HepG2 (cell line): ENCODE measurements around the gene CAVIN1. TPM values are rescaled to one million over a fixed set of nuclear protein-coding genes. Genes with fewer than 3 reads are reported as not detected.
A peak's percentile ranks its signal among the peaks of the same experiment; 100 is the strongest.

Experiments
- ATAC-seq: fragments of 200-7000 bp; cut with Tn5 transposase; 3 replicates; pipeline ENCODE4 v1.9.1; 2020; ENCODE audit warnings: mild to moderate bottlenecking, moderate library complexity
- BruUV-seq: library from RNA; stranded (reverse); fragments of 400-500 nt; replicated peaks from 2 replicates; lab custom pipeline; 2021; lab: Mats Ljungman, UMichigan
- CTCF ChIA-PET: fragments of 300-600 bp; formaldehyde crosslinking; extraction: SDS; loops from one replicate; lab custom pipeline; 2021; ENCODE audit warnings: low total read pairs, inconsistent platforms, low intra/inter-chr PET ratio; lab: Yijun Ruan, JAX
- POLR2A ChIA-PET: fragments of 350-600 bp; sonication (Branson Sonifier 250); formaldehyde crosslinking; loops from one replicate; lab custom pipeline; 2020; ENCODE audit warnings: antibody characterized with exemption, inconsistent platforms; lab: Yijun Ruan, JAX
- DNase-seq: peaks from one replicate; pipeline ENCODE4 v3.0.0-alpha.2; 2015; ENCODE audit warnings: low spot score
- FAIRE-seq: peaks from 3 replicates; lab custom pipeline; 2011; peaks lifted over from hg19 to GRCh38; lab: Jason Lieb, UNC
- H2AFZ ChIP-seq: one replicate; pipeline ENCODE4 v1.6.1; 2011; ENCODE audit warnings: low read length, inconsistent platforms
- H3K27ac ChIP-seq: fragments of 300-600 bp; 3 replicates; pipeline ENCODE4 v1.8.0; 2011; ENCODE audit warnings: mixed run types, mild to moderate bottlenecking, mixed read lengths, low read length, inconsistent platforms; ENCODE audit not compliant: insufficient read depth; ENCODE audit errors: extremely low read length
- H3K27me3 ChIP-seq, 2 experiments: fragments of 200-600 bp in 1 of 2; 2 replicates in 1 of 2; 3 replicates in 1 of 2; pipeline versions ENCODE4 v1.6.0 to v1.8.0; 2011; ENCODE audit warnings: low read length in 2 of 2, mild to moderate bottlenecking in 2 of 2, moderate library complexity in 2 of 2, inconsistent platforms in 1 of 2; ENCODE audit not compliant: insufficient read depth in 2 of 2, control insufficient read depth in 1 of 2
- H3K36me3 ChIP-seq, 2 experiments: fragments of 200-600 bp in 1 of 2; replicated peaks in 1 of 2; 2 replicates in 1 of 2; 3 replicates in 1 of 2; pipeline versions ENCODE4 v1.5.1 to v1.8.0; 2011; ENCODE audit warnings: low read length in 2 of 2, inconsistent platforms in 1 of 2; ENCODE audit not compliant: insufficient read depth in 2 of 2, control insufficient read depth in 1 of 2
- H3K4me1 ChIP-seq: 2 replicates; pipeline ENCODE4 v1.5.1; 2012; ENCODE audit warnings: low read length, inconsistent platforms; ENCODE audit not compliant: insufficient read depth
- H3K4me2 ChIP-seq: 2 replicates; pipeline ENCODE4 v1.6.0; 2011; ENCODE audit warnings: low read depth, low read length, inconsistent platforms
- H3K4me3 ChIP-seq, 3 experiments: fragments of 200-600 bp in 1 of 3; sonication (generic), shearing (Covaris generic) in 1 of 3; replicated peaks in 1 of 3; 2 replicates each; pipeline ENCODE4 v1.5.1; 2011 to 2016; ENCODE audit warnings: low read length in 3 of 3, inconsistent platforms in 2 of 3, low read depth in 2 of 3, mild to moderate bottlenecking in 2 of 3, control low read depth in 1 of 3, mixed read lengths in 1 of 3; ENCODE audit not compliant: insufficient read depth in 1 of 3
- H3K79me2 ChIP-seq: one replicate; pipeline ENCODE4 v1.6.1; 2011; ENCODE audit warnings: low read length, inconsistent platforms; ENCODE audit not compliant: insufficient read depth
- H3K9ac ChIP-seq: 2 replicates; pipeline ENCODE4 v1.6.0; 2011; ENCODE audit warnings: mild to moderate bottlenecking, low read depth, low read length, inconsistent platforms; ENCODE audit not compliant: insufficient read depth
- H3K9me3 ChIP-seq: 2 replicates; pipeline ENCODE4 v1.5.1; 2012; ENCODE audit warnings: mild to moderate bottlenecking, low read length
- H4K20me1 ChIP-seq: 2 replicates; pipeline ENCODE4 v1.6.0; 2011; ENCODE audit warnings: inconsistent platforms, mild to moderate bottlenecking, low read length, moderate library complexity; ENCODE audit not compliant: insufficient read depth
- ATF1 ChIP-seq: IDR thresholded peaks from 2 replicates; pipeline ENCODE4 v1.6.1; 2016; ENCODE audit warnings: mild to moderate bottlenecking, control low read depth
- ELF1 ChIP-seq: sonication (generic); formaldehyde crosslinking; IDR thresholded peaks from 2 replicates; pipeline ENCODE4 v1.4.0; 2020; ENCODE audit warnings: missing genetic modification reagents
- HDAC2 ChIP-seq: sonication (generic); formaldehyde crosslinking; IDR thresholded peaks from 2 replicates; pipeline ENCODE4 v1.4.0; 2020; ENCODE audit warnings: missing genetic modification reagents
- HNRNPK ChIP-seq: fragments of 200-400 bp; formaldehyde crosslinking; IDR thresholded peaks from 2 replicates; pipeline ENCODE4 v1.6.1; 2018; ENCODE audit warnings: low read length, low read depth, moderate library complexity, mild to moderate bottlenecking; ENCODE audit not compliant: poor library complexity, severe bottlenecking
- KLF16 ChIP-seq, 2 experiments: sonication (generic) in 1 of 2; formaldehyde crosslinking in 1 of 2; IDR thresholded peaks; 2 replicates each; pipeline versions ENCODE4 v1.6.1 to v1.8.0; 2016 to 2023; ENCODE audit warnings: missing genetic modification reagents in 2 of 2, missing compliant biosample characterization in 1 of 2
- KLF6 ChIP-seq: IDR thresholded peaks from 2 replicates; pipeline ENCODE4 v1.8.0; 2016; ENCODE audit warnings: missing biosample characterization, missing genetic modification reagents
- NCOA2 ChIP-seq: sonication (generic); formaldehyde crosslinking; IDR thresholded peaks from 2 replicates; pipeline ENCODE4 v1.8.0; 2022; ENCODE audit warnings: inconsistent platforms
- PLRG1 ChIP-seq: fragments of 450-650 bp; conservative IDR thresholded peaks from 2 replicates; pipeline ENCODE4 v1.6.1; 2016
- SALL1 ChIP-seq: sonication (generic); formaldehyde crosslinking; IDR thresholded peaks from 2 replicates; pipeline ENCODE4 v1.8.0; 2022; ENCODE audit warnings: mild to moderate bottlenecking, missing genetic modification reagents
- SIX1 ChIP-seq: sonication (generic); formaldehyde crosslinking; IDR thresholded peaks from 2 replicates; pipeline ENCODE4 v1.4.0; 2020; ENCODE audit warnings: missing genetic modification reagents, borderline replicate concordance
- ZNF260 ChIP-seq: sonication (generic); formaldehyde crosslinking; IDR thresholded peaks from 2 replicates; pipeline ENCODE4 v1.4.0; 2020; ENCODE audit warnings: missing genetic modification reagents, low read depth, mild to moderate bottlenecking, borderline replicate concordance
- ZNF33A ChIP-seq: sonication (generic); formaldehyde crosslinking; IDR thresholded peaks from 2 replicates; pipeline ENCODE4 v1.5.1; 2020; ENCODE audit warnings: missing genetic modification reagents, mild to moderate bottlenecking, moderate library complexity, borderline replicate concordance
- ZNF496 ChIP-seq: sonication (generic); formaldehyde crosslinking; IDR thresholded peaks from 2 replicates; pipeline ENCODE4 v1.8.1; 2023; ENCODE audit warnings: mild to moderate bottlenecking, moderate library complexity, missing genetic modification reagents; ENCODE audit not compliant: insufficient replicate concordance
- ZNF557 ChIP-seq: sonication (generic); formaldehyde crosslinking; IDR thresholded peaks from 2 replicates; pipeline ENCODE4 v1.4.0; 2020; ENCODE audit warnings: missing genetic modification reagents
- ZNF569 ChIP-seq: sonication (generic); formaldehyde crosslinking; IDR thresholded peaks from 2 replicates; pipeline ENCODE4 v1.5.0; 2020; ENCODE audit warnings: mild to moderate bottlenecking, missing genetic modification reagents, moderate library complexity, borderline replicate concordance
- ZNF644 ChIP-seq: IDR thresholded peaks from 2 replicates; pipeline ENCODE4 v1.6.1; 2016; ENCODE audit warnings: low read depth
- ZNF674 ChIP-seq: sonication (generic); formaldehyde crosslinking; IDR thresholded peaks from 2 replicates; pipeline ENCODE4 v1.5.0; 2020; ENCODE audit warnings: low read depth, mild to moderate bottlenecking, missing genetic modification reagents
- WGBS: methylation state at CpG from one replicate; pipeline ENCODE4 v1.1.6; 2017; ENCODE audit warnings: low lambda C conversion rate; 5-methylcytosine and 5-hydroxymethylcytosine counted together
- in situ Hi-C: cut with HindIII; loops from 2 replicates; pipeline ENCODE4 v1.10.0; 2017; ENCODE audit warnings: low pct_unique_long_range_greater_than_20kb; ENCODE audit not compliant: extremely low pct_ligation_motif_present
- intact Hi-C: fragments of 100-400 bp; cut with micrococcal nuclease; formaldehyde crosslinking; loops from one replicate; pipeline ENCODE4 v1.10.0; 2022; ENCODE audit not compliant: unreplicated experiment
- polyA plus RNA-seq, 8 experiments: library from polyadenylated mRNA; depleted of rRNA in 3 of 8; stranded (reverse) in 7 of 8; unstranded in 1 of 8; fragments of >200 nt; fragmentation: Illumina TruSeq in 4 of 8; extraction: Trizol in 4 of 8; gene quantifications; 2 replicates each; pipeline versions ENCODE4 v1.2.1 to v1.2.3, GENCODE V29; 2011 to 2016; ENCODE audit warnings: low read depth in 4 of 8, missing spikeins in 1 of 8, mixed read lengths in 1 of 8; ENCODE audit not compliant: insufficient read depth in 1 of 8
- total RNA-seq, 5 experiments: library from RNA; depleted of rRNA; stranded (reverse); fragments of >200 nt; fragmentation: Illumina TruSeq; extraction: Trizol; gene quantifications; 2 replicates each; pipeline ENCODE4 v1.2.3, GENCODE V29; 2016; ENCODE audit warnings: low read depth in 1 of 5
- TF ChIP-seq, protein P1 (sequence below): sonication (generic); formaldehyde crosslinking; IDR thresholded peaks from 2 replicates; pipeline ENCODE4 v1.4.0; 2020; ENCODE audit warnings: missing genetic modification reagents
- TF ChIP-seq, protein P2 (sequence below): sonication (generic); formaldehyde crosslinking; conservative IDR thresholded peaks from 2 replicates; pipeline ENCODE4 v1.8.0; 2022; ENCODE audit warnings: mild to moderate bottlenecking, moderate library complexity, missing genetic modification reagents

CAVIN1 gene
- total and polyA plus RNA-seq, 2 of the 13 experiments (the other 11 are each of a cell fraction or from before 2014, with no cell fraction given) = 15.9 to 25.5 TPM

DNA sequence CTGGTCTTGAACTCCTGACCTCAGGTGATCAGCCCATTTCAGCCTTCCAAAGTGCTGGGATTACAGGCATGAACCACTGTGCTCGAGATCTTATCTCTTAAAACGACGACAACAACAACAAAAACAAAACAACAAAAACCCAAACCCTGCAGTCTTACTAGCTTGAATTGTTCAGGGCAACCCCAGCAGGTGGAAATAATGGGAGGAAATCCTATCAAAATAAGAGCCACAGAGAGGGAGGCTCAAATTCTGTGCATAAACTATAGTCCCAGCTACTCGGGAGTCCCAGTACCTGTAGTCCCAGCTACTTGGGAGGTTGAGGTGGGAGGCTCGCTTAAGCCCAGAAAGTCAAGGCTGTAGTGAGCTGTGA is 19.1 kb upstream of the CAVIN1 start (continued):
- TF ChIP-seq ZNF496 (CRISPR knock-in tag) = no peak

DNA sequence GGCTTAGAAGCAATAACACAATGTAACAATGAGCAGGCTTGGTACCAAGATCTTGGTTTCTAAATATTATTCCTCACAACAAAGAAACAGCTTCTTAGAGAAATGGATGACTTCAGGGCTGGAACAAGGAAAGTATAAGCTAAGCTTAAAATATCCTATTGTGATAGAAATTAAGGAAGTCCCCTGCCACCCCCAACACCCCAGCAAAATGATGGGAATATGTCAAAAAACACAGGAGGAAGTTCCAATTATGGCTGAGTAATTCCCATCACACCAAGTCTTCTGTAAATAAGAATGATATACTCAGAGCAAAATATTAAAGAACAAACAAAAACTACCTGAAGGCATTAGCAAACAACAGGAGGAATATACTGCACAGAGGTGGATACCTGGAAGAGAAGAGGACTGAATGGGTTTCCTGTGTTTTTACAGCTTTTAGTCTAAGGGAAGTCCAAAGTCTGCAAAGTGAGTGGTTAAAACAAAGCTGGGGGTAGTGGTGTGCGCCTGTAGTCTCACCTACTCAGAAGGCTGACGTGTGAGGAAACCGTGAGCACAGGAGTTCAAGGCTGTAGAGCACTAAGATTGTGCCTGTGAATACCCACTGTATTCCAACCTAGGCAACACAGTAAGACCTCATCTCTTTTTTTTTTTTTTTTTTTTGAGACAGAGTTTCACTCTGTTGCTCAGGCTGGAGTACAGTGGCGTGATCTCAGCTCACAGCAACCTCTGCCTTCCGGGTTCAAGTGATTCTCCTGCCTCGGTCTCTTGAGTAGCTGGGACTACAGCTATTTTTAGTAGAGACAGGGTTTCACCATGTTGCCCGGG is 18.5 kb upstream of the CAVIN1 start:
- ATAC-seq = peak; percentile 92
- no peaks in the 10 kb centered on the region for H3K27me3 ChIP-seq
- BruUV-seq = no TSS peak
- peak overlapping the region; percentile 36 for H3K9ac ChIP-seq
- H4K20me1 ChIP-seq = no peaks in the 10 kb centered on the region
- no peaks in the 10 kb centered on the region for H3K36me3 ChIP-seq
- H3K4me3 ChIP-seq = peak overlapping the region in 2 of 3 experiments; percentile 32 to 48; a peak in 4 of 6 replicates
- POLR2A ChIA-PET = interaction anchor here (0.8 to 1.6 kb wide), 13 partner anchors 10 to 753 kb away, joined by 3 to 11 read pairs (median 4); partner anchors contain the start of genes CAVIN1 and STAT3
- no peaks in the 10 kb centered on the region for H3K79me2 ChIP-seq
- intact Hi-C loops = loop anchor here (1.0 kb wide), 2 partner anchors 43 to 76 kb away; no protein-coding TSS in a partner anchor
- FAIRE-seq = peak; percentile 62
- CTCF ChIA-PET = interaction anchor here (0.9 kb wide), 1 partner anchor 13 kb away, joined by 3 read pairs; no protein-coding TSS in a partner anchor
- H2AFZ ChIP-seq = peak overlapping the region; percentile 59
- in situ Hi-C loops = no loop called here
- H3K4me1 ChIP-seq = peaks cover 42% of the 10 kb centered on the region
- no peaks in the 10 kb centered on the region for H3K9me3 ChIP-seq
- peak overlapping the region; percentile 58 for H3K27ac ChIP-seq
- H3K4me2 ChIP-seq = peak overlapping the region; percentile 83
- WGBS = under 1% methylated on average over 7 of the region's 7 CpGs
- DNase-seq = peak; percentile 89
- TF ChIP-seq SALL1 (CRISPR knock-in tag) (peak; percentile 85), ZNF569 (CRISPR knock-in tag) (no peak), PLRG1 (no peak), KLF16 (CRISPR knock-in tag; IDR thresholded peaks at IDR 0.05) (no peak), HNRNPK (no peak), ZNF644 (0 out of 2 replicates have a peak, but pooled peaks have one; percentile 57), ZNF260 (CRISPR knock-in tag) (no peak), NCOA2 (CRISPR knock-in tag) (peak; percentile 54; the same call in 1 of the 2 replicates), ATF1 (CRISPR knock-in tag) (no peak), ZNF33A (CRISPR knock-in tag) (no peak), ELF1 (CRISPR knock-in tag) (peak; percentile 25; the same call in 1 of the 2 replicates), HDAC2 (CRISPR knock-in tag) (peak; percentile 67; the same call in 1 of the 2 replicates), ZNF557 (0 out of 2 replicates have a peak, but pooled peaks have one; percentile 59), KLF6 (CRISPR knock-in tag) (0 out of 2 replicates have a peak, but pooled peaks have one; percentile 30), SIX1 (CRISPR knock-in tag) (peak; percentile 14; the same call in 1 of the 2 replicates), ZNF674 (CRISPR knock-in tag) (no peak)
- TF ChIP-seq, protein P1, sequence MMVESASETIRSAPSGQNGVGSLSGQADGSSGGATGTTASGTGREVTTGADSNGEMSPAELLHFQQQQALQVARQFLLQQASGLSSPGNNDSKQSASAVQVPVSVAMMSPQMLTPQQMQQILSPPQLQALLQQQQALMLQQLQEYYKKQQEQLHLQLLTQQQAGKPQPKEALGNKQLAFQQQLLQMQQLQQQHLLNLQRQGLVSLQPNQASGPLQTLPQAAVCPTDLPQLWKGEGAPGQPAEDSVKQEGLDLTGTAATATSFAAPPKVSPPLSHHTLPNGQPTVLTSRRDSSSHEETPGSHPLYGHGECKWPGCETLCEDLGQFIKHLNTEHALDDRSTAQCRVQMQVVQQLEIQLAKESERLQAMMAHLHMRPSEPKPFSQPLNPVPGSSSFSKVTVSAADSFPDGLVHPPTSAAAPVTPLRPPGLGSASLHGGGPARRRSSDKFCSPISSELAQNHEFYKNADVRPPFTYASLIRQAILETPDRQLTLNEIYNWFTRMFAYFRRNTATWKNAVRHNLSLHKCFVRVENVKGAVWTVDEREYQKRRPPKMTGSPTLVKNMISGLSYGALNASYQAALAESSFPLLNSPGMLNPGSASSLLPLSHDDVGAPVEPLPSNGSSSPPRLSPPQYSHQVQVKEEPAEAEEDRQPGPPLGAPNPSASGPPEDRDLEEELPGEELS (CRISPR knock-in tag) = peak; percentile 69
- TF ChIP-seq, protein P2, sequence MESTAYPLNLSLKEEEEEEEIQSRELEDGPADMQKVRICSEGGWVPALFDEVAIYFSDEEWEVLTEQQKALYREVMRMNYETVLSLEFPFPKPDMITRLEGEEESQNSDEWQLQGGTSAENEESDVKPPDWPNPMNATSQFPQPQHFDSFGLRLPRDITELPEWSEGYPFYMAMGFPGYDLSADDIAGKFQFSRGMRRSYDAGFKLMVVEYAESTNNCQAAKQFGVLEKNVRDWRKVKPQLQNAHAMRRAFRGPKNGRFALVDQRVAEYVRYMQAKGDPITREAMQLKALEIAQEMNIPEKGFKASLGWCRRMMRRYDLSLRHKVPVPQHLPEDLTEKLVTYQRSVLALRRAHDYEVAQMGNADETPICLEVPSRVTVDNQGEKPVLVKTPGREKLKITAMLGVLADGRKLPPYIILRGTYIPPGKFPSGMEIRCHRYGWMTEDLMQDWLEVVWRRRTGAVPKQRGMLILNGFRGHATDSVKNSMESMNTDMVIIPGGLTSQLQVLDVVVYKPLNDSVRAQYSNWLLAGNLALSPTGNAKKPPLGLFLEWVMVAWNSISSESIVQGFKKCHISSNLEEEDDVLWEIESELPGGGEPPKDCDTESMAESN (CRISPR knock-in tag) = no peak
